T-helper 2 cell treated with Interferon-gamma antibody and Interleukin-4, amounts not matched to agents 5 μg/mL and 100 μg/mL, for 36 hours (primary cell): ENCODE results near the gene ATP13A2.

Experiments used
- DNase-seq: peaks from one replicate; pipeline ENCODE4 v3.0.0; 2021; ENCODE audit warnings: low spot score
- H3K27ac Mint-ChIP-seq: one replicate; pipeline ENCODE4 v1.8.0; 2021; ENCODE audit warnings: mild to moderate bottlenecking, mixed read lengths
- H3K27me3 Mint-ChIP-seq: one replicate; pipeline ENCODE4 v1.8.0; 2021; ENCODE audit warnings: low read depth, mixed read lengths
- H3K36me3 Mint-ChIP-seq: one replicate; pipeline ENCODE4 v1.8.0; 2021; ENCODE audit warnings: low read depth, mixed read lengths
- H3K4me1 Mint-ChIP-seq: one replicate; pipeline ENCODE4 v1.8.0; 2021; ENCODE audit warnings: low read depth, mixed read lengths
- H3K4me3 Mint-ChIP-seq: one replicate; pipeline ENCODE4 v1.8.0; 2022; ENCODE audit warnings: mild to moderate bottlenecking, moderate library complexity, mixed read lengths
- H3K9me3 Mint-ChIP-seq: one replicate; pipeline ENCODE4 v1.8.0; 2021; ENCODE audit warnings: mixed read lengths

Gene ATP13A2

DNA sequence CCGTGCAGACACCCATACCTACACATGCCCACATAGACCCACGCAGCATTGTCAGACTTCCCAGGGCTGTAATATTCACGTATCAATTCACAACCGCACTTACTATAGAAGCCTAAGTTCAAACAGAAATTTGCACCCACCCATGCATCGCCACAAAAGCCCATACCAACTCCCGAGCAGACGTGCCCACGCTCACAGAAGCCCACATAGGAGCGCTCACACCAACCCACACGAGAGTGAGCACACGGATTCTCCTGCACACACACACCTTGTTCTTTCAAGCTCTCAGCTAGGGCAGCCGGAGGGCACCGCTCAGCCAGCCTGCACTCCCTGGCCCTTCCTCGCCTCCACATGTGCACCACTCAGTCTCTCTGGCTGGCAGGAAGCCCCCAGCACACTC, 35.9 kb downstream of the ATP13A2 start:
- H3K27me3 Mint-ChIP-seq: peaks cover 14% of the 10 kb centered on the region
- H3K9me3 Mint-ChIP-seq: no peaks in the 10 kb centered on the region
- H3K4me1 Mint-ChIP-seq: peaks cover 2% of the 10 kb centered on the region
- no peak overlapping the region for H3K4me3 Mint-ChIP-seq
- DNase-seq: no peak
- no peaks in the 10 kb centered on the region for H3K36me3 Mint-ChIP-seq
- H3K27ac Mint-ChIP-seq: no peak overlapping the region

DNA sequence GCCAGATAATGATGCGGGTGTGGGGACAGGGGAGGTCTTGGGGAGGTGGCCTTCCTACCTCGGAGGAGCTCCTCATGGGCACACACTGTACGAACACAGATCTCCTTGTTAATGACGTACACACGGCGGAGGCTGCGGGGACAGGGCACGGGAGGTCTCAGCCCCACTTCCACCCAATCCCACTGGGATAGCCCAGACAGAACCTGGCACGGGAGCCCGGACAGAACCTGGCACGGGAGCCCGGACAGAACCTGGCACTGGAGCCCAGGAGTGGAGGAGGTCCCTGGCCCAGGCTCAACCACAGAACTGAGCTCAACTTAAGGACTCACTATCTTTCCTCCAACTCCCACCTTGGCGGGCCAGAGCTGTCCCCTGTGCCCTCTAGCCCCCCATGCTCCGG, 36.5 kb downstream of the ATP13A2 start:
- no peaks in the 10 kb centered on the region for H3K4me1 Mint-ChIP-seq
- H3K36me3 Mint-ChIP-seq: no peaks in the 10 kb centered on the region
- no peaks in the 10 kb centered on the region for H3K9me3 Mint-ChIP-seq
- no peak overlapping the region for H3K27ac Mint-ChIP-seq
- DNase-seq: no peak
- H3K4me3 Mint-ChIP-seq: no peak overlapping the region
- peaks cover 10% of the 10 kb centered on the region for H3K27me3 Mint-ChIP-seq

DNA sequence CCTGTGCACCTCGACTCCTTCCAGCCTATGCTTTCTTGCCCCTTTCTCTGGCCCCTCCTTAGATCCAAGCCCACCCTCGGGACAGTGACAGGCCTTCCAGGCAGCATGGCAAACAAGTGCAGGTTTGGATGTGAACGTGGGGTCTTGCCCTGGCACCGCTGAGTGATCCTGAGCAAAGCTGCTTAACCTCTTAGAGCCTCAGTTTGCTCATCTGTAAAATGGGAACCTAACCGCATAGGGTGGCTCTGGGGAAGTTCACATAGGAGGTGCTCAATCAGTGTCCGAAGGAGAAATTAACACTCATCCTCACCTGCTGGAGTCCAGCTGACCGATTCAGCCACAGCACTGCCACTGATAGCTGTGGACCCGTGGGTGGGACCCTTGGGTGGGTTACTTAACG, 38.5 kb downstream of the ATP13A2 start:
- Mint-ChIP-seq H3K27me3 (no peaks in the 10 kb centered on the region), H3K9me3 (no peaks in the 10 kb centered on the region), H3K4me3 (no peak overlapping the region), H3K36me3 (no peaks in the 10 kb centered on the region), H3K4me1 (no peaks in the 10 kb centered on the region), H3K27ac (no peak overlapping the region)
- DNase-seq: no peak

DNA sequence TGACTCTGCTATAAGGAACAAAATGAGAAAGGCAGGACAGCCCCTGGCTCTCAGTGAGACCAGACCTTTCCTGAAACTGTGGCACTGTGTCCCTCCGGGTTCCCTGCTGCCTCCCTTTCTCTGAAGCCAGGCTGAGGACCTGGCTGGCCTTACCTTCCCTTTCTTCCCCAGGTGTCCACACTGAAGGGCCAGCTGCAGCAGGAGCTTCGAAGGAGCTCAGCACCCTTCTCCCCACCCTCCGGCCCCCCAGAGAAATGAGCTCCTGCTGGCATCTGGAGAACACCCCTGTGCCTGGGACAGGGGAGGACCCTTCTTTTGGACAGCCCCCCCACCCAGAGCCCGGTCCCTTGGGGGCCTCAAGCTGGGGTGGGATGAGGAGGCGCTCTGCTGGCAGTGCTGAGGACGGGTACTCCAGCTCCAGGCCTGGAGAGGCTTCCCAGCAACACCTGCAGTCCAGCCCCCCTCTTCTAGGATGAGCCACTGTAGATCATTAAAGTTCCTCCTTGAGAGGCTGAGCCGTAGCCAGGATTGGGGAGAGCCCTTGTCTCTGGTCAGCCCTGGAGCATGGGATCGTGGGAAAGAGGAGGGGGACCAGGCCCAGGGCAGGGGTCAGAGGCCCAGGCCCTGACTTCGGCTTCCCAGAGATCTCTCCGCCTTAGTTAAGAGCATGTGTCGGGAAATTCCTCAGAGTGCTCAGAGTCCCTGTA, 39.4 kb downstream of the ATP13A2 start:
- Mint-ChIP-seq H3K9me3 (no peaks in the 10 kb centered on the region), H3K27me3 (no peaks in the 10 kb centered on the region), H3K27ac (no peak overlapping the region), H3K4me3 (no peak overlapping the region), H3K36me3 (no peaks in the 10 kb centered on the region), H3K4me1 (no peaks in the 10 kb centered on the region)
- DNase-seq: no peak

DNA sequence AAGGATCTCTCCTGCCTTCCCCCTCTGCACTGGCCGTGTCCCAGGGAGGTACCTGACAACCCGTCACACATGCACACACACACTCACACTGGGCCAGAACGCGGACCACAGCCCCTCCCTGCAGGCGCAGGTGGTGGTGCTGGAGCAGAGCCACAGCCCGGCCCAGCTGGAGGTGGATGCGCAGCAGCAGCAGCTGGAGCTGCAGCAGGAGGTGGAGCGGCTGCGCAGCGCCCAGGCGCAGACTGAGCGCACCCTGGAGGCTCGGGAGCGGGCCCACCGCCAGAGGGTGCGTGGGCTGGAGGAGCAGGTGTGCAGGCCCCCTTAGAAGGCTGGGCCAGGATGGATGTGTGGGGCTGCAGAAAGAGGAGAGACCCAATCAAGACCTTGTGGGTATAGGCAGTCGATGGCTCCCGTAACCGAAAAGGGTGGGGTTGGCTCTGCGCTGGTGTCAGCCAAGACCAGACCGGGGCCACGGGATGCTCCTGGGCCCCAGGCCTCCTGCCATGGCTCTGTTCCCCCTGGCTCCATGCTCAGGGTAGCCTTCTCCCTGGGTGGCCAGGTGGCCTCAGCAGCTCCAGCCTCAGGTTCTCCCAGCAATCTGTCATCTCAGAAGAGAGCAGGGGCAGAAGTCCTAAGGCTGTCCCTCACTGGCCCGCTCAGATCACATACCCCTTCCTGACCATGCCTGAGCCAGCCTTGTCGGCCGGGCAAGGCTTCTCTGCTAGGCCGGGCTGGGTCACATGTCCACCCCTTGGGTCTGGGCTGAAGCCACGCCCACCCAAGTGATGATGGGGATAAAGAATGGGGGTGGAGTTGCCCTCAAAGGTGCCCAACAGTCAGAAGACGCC, 40.2 kb downstream of the ATP13A2 start:
- DNase-seq: no peak

DNA sequence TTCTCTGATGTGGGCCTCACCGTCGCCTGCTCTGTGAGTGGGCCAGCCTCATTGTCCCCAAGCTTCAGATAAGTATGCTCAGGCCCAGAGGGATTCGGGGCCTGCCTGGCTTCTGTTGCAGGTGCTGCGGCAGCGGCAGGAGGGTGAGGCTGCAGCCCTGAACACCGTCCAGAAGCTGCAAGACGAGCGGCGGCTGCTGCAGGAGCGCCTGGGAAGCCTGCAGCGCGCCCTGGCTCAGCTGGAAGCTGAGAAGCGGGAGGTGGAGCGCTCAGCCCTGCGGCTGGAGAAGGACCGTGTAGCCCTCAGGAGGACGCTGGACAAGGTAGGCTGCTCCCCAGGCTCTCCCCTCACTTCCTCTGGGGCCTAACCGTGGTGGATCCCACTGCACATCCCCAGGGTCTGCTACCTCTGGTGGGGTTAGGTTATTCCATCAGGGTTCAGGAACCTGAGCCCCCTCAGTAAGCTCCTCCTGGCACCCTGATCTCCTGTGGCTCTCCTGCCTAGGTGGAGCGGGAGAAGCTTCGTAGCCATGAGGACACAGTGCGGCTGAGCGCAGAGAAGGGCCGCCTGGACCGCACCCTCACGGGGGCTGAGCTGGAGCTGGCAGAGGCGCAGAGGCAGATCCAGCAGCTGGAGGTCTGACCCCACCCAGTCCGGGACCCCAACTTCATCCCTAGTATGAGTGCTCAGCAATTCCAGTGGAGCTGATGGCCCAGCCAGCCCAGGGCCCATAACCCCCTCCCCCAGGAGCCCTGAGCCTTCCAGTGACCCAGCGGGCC, 41.4 kb downstream of the ATP13A2 start:
- no peaks in the 10 kb centered on the region for H3K36me3 Mint-ChIP-seq
- no peak overlapping the region for H3K4me3 Mint-ChIP-seq
- H3K4me1 Mint-ChIP-seq: no peaks in the 10 kb centered on the region
- no peak for DNase-seq
- H3K27me3 Mint-ChIP-seq: no peaks in the 10 kb centered on the region
- H3K9me3 Mint-ChIP-seq: no peaks in the 10 kb centered on the region
- H3K27ac Mint-ChIP-seq: no peak overlapping the region

More for the DNA sequence above, 40.2 kb downstream of the ATP13A2 start:
- no peaks in the 10 kb centered on the region for H3K4me1 Mint-ChIP-seq
- no peak overlapping the region for H3K4me3 Mint-ChIP-seq
- H3K9me3 Mint-ChIP-seq: no peaks in the 10 kb centered on the region
- no peaks in the 10 kb centered on the region for H3K36me3 Mint-ChIP-seq
- no peaks in the 10 kb centered on the region for H3K27me3 Mint-ChIP-seq
- H3K27ac Mint-ChIP-seq: no peak overlapping the region

DNA sequence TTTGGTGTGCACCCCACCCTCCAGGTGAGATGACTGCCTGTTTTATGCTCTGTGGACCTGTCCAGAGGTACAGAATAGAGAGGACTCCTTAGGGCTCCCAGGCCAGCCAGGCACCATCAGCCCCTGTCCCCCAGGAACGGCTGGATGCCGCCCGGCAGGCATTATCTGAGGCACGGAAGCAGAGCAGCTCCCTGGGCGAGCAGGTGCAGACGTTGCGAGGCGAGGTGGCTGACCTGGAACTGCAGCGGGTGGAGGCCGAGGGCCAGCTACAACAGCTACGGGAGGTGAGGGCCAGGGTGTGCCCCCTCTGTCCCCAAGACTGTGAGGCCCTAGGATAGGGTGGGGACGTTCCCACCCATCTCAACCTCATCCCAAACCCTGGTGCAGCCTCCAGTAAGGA, 42.1 kb downstream of the ATP13A2 start:
- Mint-ChIP-seq H3K27me3 (no peaks in the 10 kb centered on the region), H3K9me3 (no peaks in the 10 kb centered on the region), H3K36me3 (no peaks in the 10 kb centered on the region), H3K4me1 (no peaks in the 10 kb centered on the region), H3K27ac (no peak overlapping the region), H3K4me3 (no peak overlapping the region)
- no peak for DNase-seq

DNA sequence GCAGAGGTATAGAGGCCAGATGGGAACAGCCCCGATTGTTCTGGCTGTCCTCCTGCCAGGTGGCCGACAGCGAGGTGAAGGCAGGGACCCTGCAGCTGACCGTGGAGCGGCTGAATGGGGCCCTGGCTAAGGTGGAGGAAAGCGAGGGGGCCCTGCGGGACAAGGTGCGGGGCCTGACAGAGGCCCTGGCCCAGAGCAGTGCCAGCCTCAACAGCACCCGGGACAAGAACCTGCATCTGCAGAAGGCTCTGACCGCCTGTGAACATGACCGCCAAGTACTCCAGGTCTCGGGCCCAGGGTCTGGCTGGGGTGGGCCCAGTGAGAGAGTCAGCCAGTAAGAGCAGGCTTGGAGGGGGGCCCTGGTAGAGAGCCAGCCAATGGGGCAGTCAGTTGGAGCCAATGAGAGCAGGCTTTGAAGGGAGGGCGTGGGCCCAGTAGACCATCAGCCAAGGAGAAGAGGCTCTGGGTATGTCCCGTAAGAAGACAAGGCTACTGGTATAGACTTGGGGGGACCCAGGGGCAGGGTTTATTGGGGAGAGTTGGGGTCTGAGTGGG, 42.6 kb downstream of the ATP13A2 start:
- no peaks in the 10 kb centered on the region for H3K27me3 Mint-ChIP-seq
- H3K4me3 Mint-ChIP-seq: no peak overlapping the region
- H3K27ac Mint-ChIP-seq: no peak overlapping the region
- DNase-seq: no peak
- no peaks in the 10 kb centered on the region for H3K9me3 Mint-ChIP-seq
- H3K4me1 Mint-ChIP-seq: no peaks in the 10 kb centered on the region
- H3K36me3 Mint-ChIP-seq: no peaks in the 10 kb centered on the region

DNA sequence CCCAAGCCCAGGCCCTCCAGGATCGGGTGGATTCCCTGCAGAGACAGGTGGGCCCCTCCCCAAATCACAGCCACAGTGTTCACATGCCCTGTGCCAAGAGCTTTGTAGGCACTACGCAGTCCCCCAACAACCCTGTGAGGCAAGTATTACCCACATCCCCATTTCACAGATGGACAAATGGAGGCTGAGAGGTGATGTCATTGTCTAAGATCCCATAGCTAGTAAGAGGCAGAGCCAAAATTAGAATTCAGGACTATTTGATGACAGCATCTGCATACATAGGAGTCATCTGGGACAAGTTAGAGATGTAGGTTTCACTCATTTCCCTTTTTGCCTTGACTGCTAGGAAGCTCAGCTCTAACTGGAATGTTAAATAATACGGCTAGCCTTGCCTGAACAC, 43.4 kb downstream of the ATP13A2 start:
- Mint-ChIP-seq H3K27me3 (no peaks in the 10 kb centered on the region), H3K27ac (no peak overlapping the region), H3K4me1 (no peaks in the 10 kb centered on the region), H3K4me3 (no peak overlapping the region), H3K36me3 (no peaks in the 10 kb centered on the region), H3K9me3 (no peaks in the 10 kb centered on the region)
- no peak for DNase-seq

DNA sequence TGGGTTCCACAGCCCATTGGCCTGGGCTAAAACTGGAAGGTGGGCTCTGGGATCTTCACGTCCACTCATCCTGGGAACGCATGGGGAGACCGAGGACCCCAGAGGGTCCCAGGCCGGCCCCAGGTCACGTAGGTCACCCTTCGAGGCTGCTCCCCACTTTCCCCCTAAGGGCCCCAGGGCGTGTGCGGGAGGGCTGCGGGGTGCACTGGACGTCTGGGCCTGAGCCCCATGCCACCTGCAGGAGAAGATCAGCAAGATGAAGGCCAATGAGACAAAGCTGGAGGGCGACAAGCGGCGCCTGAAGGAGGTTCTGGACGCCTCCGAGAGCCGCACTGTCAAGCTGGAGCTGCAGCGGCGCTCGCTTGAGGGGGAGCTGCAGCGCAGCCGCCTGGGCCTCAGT, 43.8 kb downstream of the ATP13A2 start:
- Mint-ChIP-seq H3K4me3 (no peak overlapping the region), H3K4me1 (no peaks in the 10 kb centered on the region), H3K27ac (no peak overlapping the region), H3K27me3 (no peaks in the 10 kb centered on the region), H3K36me3 (no peaks in the 10 kb centered on the region), H3K9me3 (no peaks in the 10 kb centered on the region)
- DNase-seq: no peak

DNA sequence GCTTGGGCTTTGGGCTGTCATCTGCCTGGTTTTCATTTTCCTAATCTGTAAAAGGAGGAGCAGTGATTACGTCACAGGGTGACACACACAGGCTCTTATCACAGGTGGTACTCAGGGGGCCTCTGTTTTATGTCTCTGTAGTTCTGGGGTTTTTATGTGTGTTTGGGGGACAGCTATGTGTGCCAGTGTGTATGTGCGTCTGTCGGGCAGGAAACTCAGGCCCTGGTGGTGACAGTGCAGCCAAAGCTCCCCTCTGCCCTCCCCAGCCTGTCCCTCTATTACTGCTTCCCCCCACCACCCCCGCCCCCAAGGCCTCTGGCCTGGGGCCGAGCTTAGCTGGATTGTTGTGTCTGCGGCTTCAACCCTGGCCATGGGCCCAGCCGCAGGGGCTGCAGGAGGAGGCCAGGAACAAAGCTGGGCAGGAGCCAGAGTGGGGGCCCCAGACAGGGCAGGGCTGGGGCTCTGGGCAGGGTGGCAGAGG, 44.6 kb downstream of the ATP13A2 start:
- Mint-ChIP-seq H3K36me3 (no peaks in the 10 kb centered on the region), H3K4me3 (no peak overlapping the region), H3K9me3 (no peaks in the 10 kb centered on the region), H3K27me3 (no peaks in the 10 kb centered on the region), H3K4me1 (no peaks in the 10 kb centered on the region), H3K27ac (no peak overlapping the region)
- DNase-seq: no peak

DNA sequence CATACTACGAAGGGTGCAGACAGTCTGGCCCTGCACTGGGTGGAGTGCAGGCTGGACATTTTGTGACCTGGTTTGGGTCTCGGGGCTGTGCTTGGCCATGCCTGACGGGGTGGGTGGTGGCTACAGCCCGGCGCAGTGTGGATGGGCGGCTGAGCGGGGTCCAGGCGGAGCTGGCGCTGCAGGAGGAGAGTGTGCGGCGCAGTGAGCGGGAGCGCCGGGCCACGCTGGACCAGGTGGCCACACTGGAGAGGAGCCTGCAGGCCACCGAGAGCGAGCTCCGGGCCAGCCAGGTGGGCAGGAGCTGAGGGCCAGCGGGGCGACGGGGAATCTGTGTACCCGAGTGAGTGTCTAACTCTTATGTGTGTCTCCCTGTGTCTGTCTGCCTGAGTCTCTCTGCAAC, 45.4 kb downstream of the ATP13A2 start:
- Mint-ChIP-seq H3K9me3 (no peaks in the 10 kb centered on the region), H3K27ac (no peak overlapping the region), H3K4me1 (no peaks in the 10 kb centered on the region), H3K27me3 (no peaks in the 10 kb centered on the region), H3K4me3 (no peak overlapping the region), H3K36me3 (no peaks in the 10 kb centered on the region)
- DNase-seq: no peak

DNA sequence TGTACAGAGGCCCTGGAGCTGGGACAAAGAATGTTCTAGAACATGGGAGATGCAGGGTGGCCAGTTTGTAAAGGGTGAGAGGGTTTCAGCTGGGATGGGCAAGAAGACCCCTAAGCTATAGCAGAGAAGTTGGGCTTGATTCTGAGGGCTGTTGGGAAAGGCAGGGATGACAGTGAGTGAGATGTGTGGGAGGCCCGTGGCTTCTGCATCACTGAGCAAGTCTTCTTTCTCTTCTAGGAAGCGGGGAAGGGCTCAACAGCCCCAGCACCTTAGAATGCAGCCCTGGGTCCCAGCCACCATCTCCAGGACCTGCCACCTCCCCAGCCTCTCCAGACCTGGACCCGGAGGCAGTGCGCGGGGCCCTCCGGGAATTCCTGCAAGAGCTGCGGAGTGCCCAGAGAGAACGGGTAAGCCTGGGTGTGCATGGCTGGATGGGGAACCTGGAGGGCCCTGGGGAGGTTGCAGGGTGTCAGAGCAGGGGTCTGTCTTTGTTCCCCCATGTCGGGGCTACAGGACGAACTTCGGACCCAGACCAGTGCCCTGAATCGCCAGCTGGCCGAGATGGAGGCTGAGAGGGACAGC, 46.2 kb downstream of the ATP13A2 start:
- no peaks in the 10 kb centered on the region for H3K27me3 Mint-ChIP-seq
- no peaks in the 10 kb centered on the region for H3K36me3 Mint-ChIP-seq
- DNase-seq: no peak
- no peaks in the 10 kb centered on the region for H3K9me3 Mint-ChIP-seq
- no peak overlapping the region for H3K4me3 Mint-ChIP-seq
- H3K27ac Mint-ChIP-seq: no peak overlapping the region
- H3K4me1 Mint-ChIP-seq: peaks cover under 1% of the 10 kb centered on the region
